ENCODE results near the gene PI16.

GRCh38 chr6:36926708-36927513 lies 27.6 kb upstream of the PI16 start:
- TF ChIP-seq CTCF (IDR thresholded peaks at IDR 0.05; ENCODE audit: poor library complexity, severe bottlenecking) (no peak), RAD21 (conservative IDR thresholded peaks at IDR 0.05) (no peak), POLR2AphosphoS5 (IDR thresholded peaks at IDR 0.05) (no peak), EP300 (conservative IDR thresholded peaks at IDR 0.05; ENCODE audit: poor library complexity, severe bottlenecking) (no peak), EZH2 (IDR thresholded peaks at IDR 0.05; ENCODE audit: borderline replicate concordance, insufficient read depth, low read length, poor library complexity, severe bottlenecking) (no peak), MXI1 (conservative IDR thresholded peaks at IDR 0.05; ENCODE audit: poor library complexity, severe bottlenecking) (no peak), TAF1 (IDR thresholded peaks at IDR 0.05; ENCODE audit: low read depth) (no peak), REST (IDR thresholded peaks at IDR 0.05; ENCODE audit: borderline replicate concordance) (no peak), SMC3 (conservative IDR thresholded peaks at IDR 0.05; ENCODE audit: poor library complexity) (no peak)

All from neural cell (in vitro differentiated cells).